IMR-90 (cell line): ENCODE data around the gene IL18R1.

Experiments
- CEBPB ChIP-seq: IDR thresholded peaks from 2 replicates; pipeline ENCODE4 v1.6.1; 2012; ENCODE audit warnings: low read depth, low read length, improper control_type of control experiment
- CTCF ChIP-seq: conservative IDR thresholded peaks from 2 replicates; pipeline ENCODE4 v1.5.1; 2012; ENCODE audit warnings: mild to moderate bottlenecking, low read depth, low read length, improper control_type of control experiment
- MXI1 ChIP-seq: IDR thresholded peaks from 2 replicates; pipeline ENCODE4 v1.6.1; 2012; ENCODE audit warnings: low read depth, mild to moderate bottlenecking, low read length, moderate library complexity, borderline replicate concordance
- NFE2L2 ChIP-seq: fragments of 150-350 bp; IDR thresholded peaks from 2 replicates; pipeline ENCODE4 v1.6.1; 2016; ENCODE audit warnings: low read depth, mild to moderate bottlenecking, low read length
- POLR2A ChIP-seq: IDR thresholded peaks from 2 replicates; pipeline ENCODE4 v1.6.1; 2012; ENCODE audit warnings: mild to moderate bottlenecking, low read depth, low read length
- RAD21 ChIP-seq: IDR thresholded peaks from 2 replicates; pipeline ENCODE4 v1.6.1; 2012; ENCODE audit warnings: low read length, improper control_type of control experiment
- RFX5 ChIP-seq: IDR thresholded peaks from 2 replicates; pipeline ENCODE4 v1.8.0; 2012; ENCODE audit warnings: low read depth, mild to moderate bottlenecking, low read length, moderate library complexity
- SMC3 ChIP-seq: fragments of 150-350 bp; IDR thresholded peaks from 2 replicates; pipeline ENCODE4 v1.6.1; 2016; ENCODE audit warnings: low read depth, mild to moderate bottlenecking, antibody characterized with exemption, low read length, moderate library complexity

- no peak for TF ChIP-seq CTCF
- TF ChIP-seq CEBPB = no peak
- no peak for TF ChIP-seq RAD21
- TF ChIP-seq MXI1 = no peak
- TF ChIP-seq POLR2A = no peak
- no peak for TF ChIP-seq RFX5
- no peak for TF ChIP-seq NFE2L2
- TF ChIP-seq SMC3 = no peak
These were observed 64.7 kb downstream of the IL18R1 start for GRCh38 chr2:102420290-102420689.
